ENCODE data around the gene HAGH.
A peak's percentile ranks its signal among the peaks of the same experiment; 100 is the strongest.

Gene HAGH

GRCh38 chr16:1870365-1871082 is 43.9 kb upstream of the HAGH start:
- no peak for TF ChIP-seq CTCF (conservative IDR thresholded peaks at IDR 0.05; ENCODE audit: low read depth, low read length)
- H3K27ac ChIP-seq: no peak overlapping the region
- no peaks in the 10 kb centered on the region; the same call in 1 of the 2 replicates for H3K27me3 ChIP-seq (ENCODE audit: insufficient read depth, low read depth)
- H3K9ac ChIP-seq: no peak overlapping the region
- no peak overlapping the region for H3K4me3 ChIP-seq (IDR thresholded peaks at IDR 0.05; ENCODE audit: insufficient read depth, low read depth, low read length)
- no peak overlapping the region for H3K4me2 ChIP-seq
- H3K4me1 ChIP-seq (ENCODE audit: low read depth, poor library complexity, severe bottlenecking): peaks cover 23% of the 10 kb centered on the region
- no peaks in the 10 kb centered on the region for H4K20me1 ChIP-seq (ENCODE audit: insufficient read depth)
- no peak overlapping the region for H2AFZ ChIP-seq (ENCODE audit: low read depth)
- H3K36me3 ChIP-seq (ENCODE audit: insufficient read depth): no peaks in the 10 kb centered on the region
- no peaks in the 10 kb centered on the region for H3K79me2 ChIP-seq (ENCODE audit: insufficient read depth, low read depth)

- Histone ChIP-seq H3K36me3 (ENCODE audit: insufficient read depth) (no peaks in the 10 kb centered on the region), H3K4me2 (peak overlapping the region; percentile 11; the same call in 1 of the 2 replicates), H3K79me2 (ENCODE audit: insufficient read depth, low read depth) (no peaks in the 10 kb centered on the region), H2AFZ (ENCODE audit: low read depth) (no peak overlapping the region), H3K27me3 (ENCODE audit: insufficient read depth, low read depth) (peaks cover 2% of the 10 kb centered on the region; the same call in 1 of the 2 replicates), H3K27ac (no peak overlapping the region), H4K20me1 (ENCODE audit: insufficient read depth) (no peaks in the 10 kb centered on the region), H3K4me3 (IDR thresholded peaks at IDR 0.05; ENCODE audit: insufficient read depth, low read depth, low read length) (no peak overlapping the region), H3K4me1 (ENCODE audit: low read depth, poor library complexity, severe bottlenecking) (peaks cover 29% of the 10 kb centered on the region), H3K9ac (no peak overlapping the region)
- no peak for TF ChIP-seq CTCF (conservative IDR thresholded peaks at IDR 0.05; ENCODE audit: low read depth, low read length)
Observed at GRCh38 chr16:1865902-1866690, 39.5 kb upstream of the HAGH start.

- peaks cover 29% of the 10 kb centered on the region for H3K4me1 ChIP-seq (ENCODE audit: low read depth, poor library complexity, severe bottlenecking)
- H3K79me2 ChIP-seq (ENCODE audit: insufficient read depth, low read depth): no peaks in the 10 kb centered on the region
- no peaks in the 10 kb centered on the region for H3K36me3 ChIP-seq (ENCODE audit: insufficient read depth)
- peaks cover 22% of the 10 kb centered on the region; the same call in 1 of the 2 replicates for H3K27me3 ChIP-seq (ENCODE audit: insufficient read depth, low read depth)
- H3K4me3 ChIP-seq (IDR thresholded peaks at IDR 0.05; ENCODE audit: insufficient read depth, low read depth, low read length): no peak overlapping the region
- no peak overlapping the region for H3K9ac ChIP-seq
- no peak overlapping the region for H3K27ac ChIP-seq
- H3K4me2 ChIP-seq: no peak overlapping the region
- TF ChIP-seq CTCF (conservative IDR thresholded peaks at IDR 0.05; ENCODE audit: low read depth, low read length): peak; percentile 72
- H4K20me1 ChIP-seq (ENCODE audit: insufficient read depth): no peaks in the 10 kb centered on the region
- H2AFZ ChIP-seq (ENCODE audit: low read depth): no peak overlapping the region
Observed at GRCh38 chr16:1863681-1864460, 37.2 kb upstream of the HAGH start.

- Histone ChIP-seq H3K4me1 (ENCODE audit: low read depth, poor library complexity, severe bottlenecking) (peaks cover 32% of the 10 kb centered on the region), H3K27me3 (ENCODE audit: insufficient read depth, low read depth) (peaks cover 36% of the 10 kb centered on the region; the same call in 1 of the 2 replicates), H3K36me3 (ENCODE audit: insufficient read depth) (no peaks in the 10 kb centered on the region), H3K27ac (no peak overlapping the region), H3K79me2 (ENCODE audit: insufficient read depth, low read depth) (no peaks in the 10 kb centered on the region), H4K20me1 (ENCODE audit: insufficient read depth) (no peaks in the 10 kb centered on the region), H3K4me2 (no peak overlapping the region), H3K4me3 (IDR thresholded peaks at IDR 0.05; ENCODE audit: insufficient read depth, low read depth, low read length) (no peak overlapping the region), H3K9ac (no peak overlapping the region), H2AFZ (ENCODE audit: low read depth) (no peak overlapping the region)
- no peak for TF ChIP-seq CTCF (conservative IDR thresholded peaks at IDR 0.05; ENCODE audit: low read depth, low read length)
Observed at GRCh38 chr16:1862394-1862793, 35.8 kb upstream of the HAGH start.

All from KMS-11 (cell line).